Activated B cell treated with CpG ODN at 0.5 μM for 24 hours (primary cell): ENCODE data around the gene TCF7. TPM values are rescaled to one million over a fixed set of nuclear protein-coding genes. Genes with fewer than 3 reads are reported as not detected.
"Not testable (repeated sequence)": the region's sequence is repeated elsewhere in the genome, so short reads cannot be mapped to it uniquely, and the experiment has no call there.

Source experiments
- ATAC-seq: fragments of 200-7000 bp; cut with Tn5 transposase; one replicate; pipeline ENCODE4 v1.10.0; 2021; ENCODE audit warnings: low read depth, mild to moderate bottlenecking, moderate library complexity
- CTCF ChIA-PET: fragments of 350-600 bp; sonication (Branson Sonifier 250); formaldehyde crosslinking; loops from one replicate; lab custom pipeline; 2021; ENCODE audit warnings: antibody characterized with exemption; lab: Charles Lee
- POLR2A ChIA-PET: fragments of 350-600 bp; sonication (Branson Sonifier 250); formaldehyde crosslinking; loops from one replicate; lab custom pipeline; 2021; ENCODE audit warnings: antibody characterized with exemption; lab: Charles Lee
- DNase-seq: peaks from one replicate; pipeline ENCODE4 v3.0.0; 2022
- H3K27ac Mint-ChIP-seq: one replicate; pipeline ENCODE4 v1.8.0; 2020; ENCODE audit warnings: mixed read lengths
- H3K27me3 Mint-ChIP-seq: one replicate; pipeline ENCODE4 v1.8.0; 2021; ENCODE audit warnings: mixed read lengths
- H3K36me3 Mint-ChIP-seq: one replicate; pipeline ENCODE4 v1.8.0; 2021; ENCODE audit warnings: low read depth, mixed read lengths
- H3K4me1 Mint-ChIP-seq: one replicate; pipeline ENCODE4 v1.8.0; 2021; ENCODE audit warnings: mixed read lengths
- H3K4me3 Mint-ChIP-seq: one replicate; pipeline ENCODE4 v1.8.0; 2020; ENCODE audit warnings: mild to moderate bottlenecking, mixed read lengths
- H3K9me3 Mint-ChIP-seq: one replicate; pipeline ENCODE4 v1.8.0; 2020; ENCODE audit warnings: mixed read lengths
- intact Hi-C: fragments of 100-400 bp; cut with micrococcal nuclease; formaldehyde crosslinking; loops from one replicate; pipeline ENCODE4 v1.15.1; 2024
- total RNA-seq: library from RNA; stranded (reverse); gene quantifications from 2 replicates; pipeline ENCODE4 v1.2.3, GENCODE V29; 2022
- TF ChIP-seq, protein P1 (sequence below): fragments of 200-600 bp; IDR thresholded peaks from one replicate; pipeline ENCODE4 v1.8.0; 2022; ENCODE audit warnings: antibody characterized with exemption, mild to moderate bottlenecking

TCF7 gene
- total RNA-seq, 1 donor from 2014 or later = 15.8 TPM

- Mint-ChIP-seq H3K27ac (no peak overlapping the region), H3K9me3 (no peaks in the 10 kb centered on the region), H3K4me1 (peaks cover 4% of the 10 kb centered on the region), H3K27me3 (no peaks in the 10 kb centered on the region), H3K4me3 (no peak overlapping the region), H3K36me3 (peaks cover 75% of the 10 kb centered on the region)
- CTCF ChIA-PET = interaction anchor here (0.7 to 23.1 kb wide), 3 partner anchors 8 to 122 kb away, joined by 3 to 502 read pairs (median 3); no protein-coding TSS in a partner anchor
- intact Hi-C loops = no loop called here
- no peak for DNase-seq
- no peak for ATAC-seq
- POLR2A ChIA-PET = no interaction called here
- TF ChIP-seq, protein P1, sequence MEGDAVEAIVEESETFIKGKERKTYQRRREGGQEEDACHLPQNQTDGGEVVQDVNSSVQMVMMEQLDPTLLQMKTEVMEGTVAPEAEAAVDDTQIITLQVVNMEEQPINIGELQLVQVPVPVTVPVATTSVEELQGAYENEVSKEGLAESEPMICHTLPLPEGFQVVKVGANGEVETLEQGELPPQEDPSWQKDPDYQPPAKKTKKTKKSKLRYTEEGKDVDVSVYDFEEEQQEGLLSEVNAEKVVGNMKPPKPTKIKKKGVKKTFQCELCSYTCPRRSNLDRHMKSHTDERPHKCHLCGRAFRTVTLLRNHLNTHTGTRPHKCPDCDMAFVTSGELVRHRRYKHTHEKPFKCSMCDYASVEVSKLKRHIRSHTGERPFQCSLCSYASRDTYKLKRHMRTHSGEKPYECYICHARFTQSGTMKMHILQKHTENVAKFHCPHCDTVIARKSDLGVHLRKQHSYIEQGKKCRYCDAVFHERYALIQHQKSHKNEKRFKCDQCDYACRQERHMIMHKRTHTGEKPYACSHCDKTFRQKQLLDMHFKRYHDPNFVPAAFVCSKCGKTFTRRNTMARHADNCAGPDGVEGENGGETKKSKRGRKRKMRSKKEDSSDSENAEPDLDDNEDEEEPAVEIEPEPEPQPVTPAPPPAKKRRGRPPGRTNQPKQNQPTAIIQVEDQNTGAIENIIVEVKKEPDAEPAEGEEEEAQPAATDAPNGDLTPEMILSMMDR = no peak
Measured at GRCh38 chr5:134148316-134148715, 33.8 kb downstream of the TCF7 start.

DNA sequence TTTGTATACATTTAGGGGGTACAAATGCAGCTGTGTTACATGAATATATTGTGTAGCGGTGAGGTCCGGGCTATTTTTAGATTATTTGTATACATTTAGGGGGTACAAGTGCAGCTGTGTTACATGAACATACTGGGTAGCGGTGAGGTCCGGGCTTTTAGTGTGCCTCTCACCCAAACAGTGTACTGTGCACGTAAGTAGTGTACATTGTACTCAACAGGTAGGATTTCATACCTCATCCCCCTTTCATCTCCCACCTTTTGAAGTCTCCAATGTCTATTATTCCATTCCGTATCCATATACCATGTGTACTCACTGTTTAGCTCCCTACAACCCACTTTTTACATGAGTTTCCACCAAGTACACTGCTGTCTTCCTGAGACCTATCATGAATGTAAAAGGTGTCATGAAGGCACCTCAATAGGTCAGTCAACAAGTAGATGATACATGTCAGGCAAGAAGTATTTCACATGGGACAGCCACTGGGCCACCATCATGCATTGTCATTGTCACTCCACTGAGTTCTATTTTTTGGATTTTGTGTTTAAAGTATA is 34.6 kb downstream of the TCF7 start:
- ATAC-seq = no peak
- H3K36me3 Mint-ChIP-seq = peaks cover 79% of the 10 kb centered on the region
- H3K4me1 Mint-ChIP-seq = peaks cover 4% of the 10 kb centered on the region
- H3K4me3 Mint-ChIP-seq = no peak overlapping the region
- intact Hi-C loops = no loop called here
- H3K9me3 Mint-ChIP-seq = no peaks in the 10 kb centered on the region
- no peaks in the 10 kb centered on the region for H3K27me3 Mint-ChIP-seq
- ChIA-PET CTCF (interaction anchor here (1.0 to 23.1 kb wide), 2 partner anchors 9 to 108 kb away, joined by 3 to 502 read pairs; no protein-coding TSS in a partner anchor), POLR2A (no interaction called here)
- TF ChIP-seq, protein P1 = no peak
- H3K27ac Mint-ChIP-seq = no peak overlapping the region
- no peak for DNase-seq

DNA sequence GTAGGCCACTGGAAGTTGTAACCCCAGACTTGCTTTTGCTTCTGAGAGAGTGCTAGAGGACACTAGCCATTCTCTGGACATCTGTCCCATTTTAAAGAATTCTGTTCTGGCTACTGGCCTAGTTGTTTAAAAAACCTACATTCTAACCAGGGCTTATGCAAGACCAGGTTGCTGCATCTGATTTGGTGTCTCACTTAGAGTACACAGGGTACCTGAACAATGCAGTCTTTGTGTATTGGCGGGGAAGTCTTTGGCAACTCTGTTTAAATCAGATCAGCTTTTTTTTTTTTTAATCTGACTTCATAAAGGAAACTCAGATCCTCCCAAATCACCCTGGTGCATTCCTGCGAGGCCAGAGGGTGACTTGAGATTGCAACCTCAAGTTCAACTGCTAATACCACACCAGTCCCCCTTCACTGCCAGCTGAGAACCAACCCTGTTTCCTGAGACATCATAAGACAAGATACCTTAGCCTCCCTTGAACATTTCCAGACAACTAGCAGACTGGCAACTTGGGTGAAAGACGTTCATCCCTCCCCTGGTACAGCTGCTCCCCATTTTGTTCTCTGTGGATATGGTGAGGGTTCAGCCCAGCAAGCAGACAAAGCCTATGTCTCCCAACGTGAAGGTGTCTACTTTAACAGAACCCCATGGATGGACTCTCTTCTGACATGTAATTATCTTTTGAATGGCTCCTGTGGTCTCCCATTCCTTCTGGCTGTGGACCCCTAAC is 35.3 kb downstream of the TCF7 start:
- Mint-ChIP-seq H3K27ac (no peak overlapping the region), H3K27me3 (no peaks in the 10 kb centered on the region), H3K9me3 (no peaks in the 10 kb centered on the region), H3K4me3 (no peak overlapping the region), H3K4me1 (peaks cover 4% of the 10 kb centered on the region), H3K36me3 (peaks cover 79% of the 10 kb centered on the region)
- intact Hi-C loops = no loop called here
- no peak for DNase-seq
- no peak for ATAC-seq
- ChIA-PET CTCF (interaction anchor here (1.5 to 23.1 kb wide), 3 partner anchors 12 to 109 kb away, joined by 4 to 502 read pairs (median 5); no protein-coding TSS in a partner anchor), POLR2A (no interaction called here)
- TF ChIP-seq, protein P1 = no peak

DNA sequence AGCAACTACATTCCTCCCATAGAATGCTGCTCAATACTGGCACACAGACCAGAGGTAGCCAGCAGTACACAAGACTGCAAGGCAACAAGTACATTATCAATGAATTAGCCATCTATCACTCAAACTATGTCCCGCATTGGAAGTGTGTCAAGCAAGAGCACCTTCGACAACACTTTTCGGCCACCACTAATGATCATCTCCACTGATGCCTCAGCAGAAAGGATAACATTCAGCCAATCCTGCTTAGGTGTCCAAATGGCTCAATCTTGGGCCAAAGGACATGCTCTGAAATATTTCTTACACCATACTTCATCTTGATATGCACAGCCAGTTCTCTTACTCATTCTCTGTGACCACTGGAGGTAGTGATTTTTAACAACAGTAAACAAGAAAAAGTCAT is 37.2 kb downstream of the TCF7 start:
- DNase-seq (no peak), ATAC-seq (no peak)
- POLR2A ChIA-PET = no interaction called here
- Mint-ChIP-seq H3K4me1 (no peaks in the 10 kb centered on the region), H3K4me3 (no peak overlapping the region), H3K27me3 (no peaks in the 10 kb centered on the region), H3K36me3 (peaks cover 87% of the 10 kb centered on the region), H3K9me3 (no peaks in the 10 kb centered on the region), H3K27ac (no peak overlapping the region)
- TF ChIP-seq, protein P1 = no peak
- intact Hi-C loops = no loop called here
- CTCF ChIA-PET = interaction anchor here (23.1 kb wide), 1 partner anchor 111 kb away, joined by 502 read pairs; no protein-coding TSS in a partner anchor

- DNase-seq, H3K4me3 Mint-ChIP-seq: not testable (repeated sequence)
- peaks cover 88% of the 10 kb centered on the region for H3K36me3 Mint-ChIP-seq
Measured at GRCh38 chr5:134152173-134152832, 37.8 kb downstream of the TCF7 start.

More at GRCh38 chr5:134152173-134152832, 37.8 kb downstream of the TCF7 start:
- H3K4me1 Mint-ChIP-seq, intact Hi-C loops, H3K9me3 Mint-ChIP-seq, H3K27ac Mint-ChIP-seq, H3K27me3 Mint-ChIP-seq, ATAC-seq: not testable (repeated sequence)
- CTCF ChIA-PET = interaction anchor here (23.1 kb wide), 1 partner anchor 111 kb away, joined by 502 read pairs; no protein-coding TSS in a partner anchor
- POLR2A ChIA-PET = interaction anchor here (0.6 to 1.0 kb wide), 3 partner anchors 20 to 122 kb away, joined by 3 to 5 read pairs (median 5); no protein-coding TSS in a partner anchor
